CD4-positive, alpha-beta memory T cell (primary cell): ENCODE measurements around the gene DCP2. TPM values are rescaled to one million over a fixed set of nuclear protein-coding genes. Genes with fewer than 3 reads are reported as not detected.

ENCODE experiments used
- CTCF ChIA-PET: fragments of 350-600 bp; sonication (Branson Sonifier 250); formaldehyde crosslinking; loops from one replicate; lab custom pipeline; 2021; ENCODE audit warnings: inconsistent platforms; ENCODE audit not compliant: partially characterized antibody; lab: Charles Lee
- POLR2A ChIA-PET: fragments of 350-600 bp; sonication (Branson Sonifier 250); formaldehyde crosslinking; loops from one replicate; lab custom pipeline; 2021; ENCODE audit not compliant: partially characterized antibody; lab: Charles Lee
- DNase-seq, 5 donors: peaks; one replicate each; pipeline versions ENCODE4 v3.0.0 to v3.0.0-alpha.2; 2020 to 2022; ENCODE audit warnings: mixed read lengths in 1 of 5
- H3K27ac ChIP-seq: one replicate; pipeline ENCODE4 v1.7.0; 2013; ENCODE audit warnings: low read depth, low read length
- H3K27me3 ChIP-seq: 2 replicates; pipeline ENCODE4 v1.7.0; 2013; ENCODE audit warnings: mild to moderate bottlenecking, low read length, moderate library complexity; ENCODE audit not compliant: insufficient read depth
- H3K36me3 ChIP-seq: 2 replicates; pipeline ENCODE4 v1.7.0; 2013; ENCODE audit warnings: mild to moderate bottlenecking, low read length, moderate library complexity; ENCODE audit not compliant: insufficient read depth
- H3K4me1 ChIP-seq: 2 replicates; pipeline ENCODE4 v1.7.0; 2013; ENCODE audit warnings: mild to moderate bottlenecking, low read length, moderate library complexity; ENCODE audit not compliant: insufficient read depth
- H3K4me3 ChIP-seq, 2 donors: one replicate each; pipeline ENCODE4 v1.7.0; 2013; ENCODE audit warnings: low read length in 2 of 2, mild to moderate bottlenecking in 1 of 2
- H3K9me3 ChIP-seq, 2 donors: one replicate each; pipeline ENCODE4 v1.7.0; 2013; ENCODE audit warnings: low read length in 2 of 2, control low read depth in 1 of 2; ENCODE audit not compliant: control insufficient read depth in 1 of 2
- H3K27ac Mint-ChIP-seq, 7 donors: one replicate each; pipeline ENCODE4 v1.8.0; 2020 to 2021; ENCODE audit warnings: mixed read lengths in 7 of 7, mild to moderate bottlenecking in 6 of 7, inconsistent platforms in 3 of 7, moderate library complexity in 3 of 7
- H3K27me3 Mint-ChIP-seq, 2 donors: one replicate each; pipeline ENCODE4 v1.8.0; 2020 to 2021; ENCODE audit warnings: mixed read lengths in 2 of 2
- H3K36me3 Mint-ChIP-seq, 2 donors: one replicate each; pipeline ENCODE4 v1.8.0; 2020 to 2021; ENCODE audit warnings: mixed read lengths in 2 of 2, inconsistent platforms in 1 of 2, mild to moderate bottlenecking in 1 of 2
- H3K4me1 Mint-ChIP-seq, 4 donors: one replicate each; pipeline ENCODE4 v1.8.0; 2020 to 2021; ENCODE audit warnings: mixed read lengths in 4 of 4, mild to moderate bottlenecking in 1 of 4
- H3K4me3 Mint-ChIP-seq, 8 donors: one replicate each; pipeline ENCODE4 v1.8.0; 2020 to 2021; ENCODE audit warnings: mixed read lengths in 8 of 8, mild to moderate bottlenecking in 7 of 8, moderate library complexity in 6 of 8, inconsistent platforms in 3 of 8
- H3K9me3 Mint-ChIP-seq, 8 donors: one replicate each; pipeline ENCODE4 v1.8.0; 2020 to 2021; ENCODE audit warnings: mixed read lengths in 8 of 8, mild to moderate bottlenecking in 5 of 8, inconsistent platforms in 3 of 8, moderate library complexity in 1 of 8
- intact Hi-C: fragments of 100-400 bp; cut with micrococcal nuclease; formaldehyde crosslinking; loops from one replicate; pipeline ENCODE4 v1.15.1; 2023
- polyA plus RNA-seq, 2 donors: library from polyadenylated mRNA; unstranded; fragments of 300-500 nt; fragmentation: Illumina TruSeq; gene quantifications; one replicate each; pipeline ENCODE4 v1.2.3, GENCODE V29; 2021
- total RNA-seq, 2 experiments: library from RNA; stranded (reverse); gene quantifications; one replicate each; pipeline ENCODE4 v1.2.3, GENCODE V29; 2021

DCP2 gene
- total and polyA plus RNA-seq, 4 experiments from 2014 or later, result 54.0 to 123 (median 95.7) TPM

- H3K9me3 ChIP-seq, result no peaks in the 10 kb centered on the region
- H3K4me1 ChIP-seq, result peaks cover 46% of the 10 kb centered on the region
- no peak overlapping the region for H3K27ac Mint-ChIP-seq
- H3K9me3 Mint-ChIP-seq, result no peaks in the 10 kb centered on the region
- intact Hi-C loops, result no loop called here
- ChIA-PET CTCF (interaction anchor here (1.1 to 4.9 kb wide), 2 partner anchors 10 kb away, joined by 4 to 51 read pairs; partner anchors contain the start of gene DCP2), POLR2A (interaction anchor here (0.6 to 1.9 kb wide), 3 partner anchors 10 to 278 kb away, joined by 3 to 13 read pairs (median 9); partner anchors contain the start of gene DCP2)
- H3K36me3 Mint-ChIP-seq, result peaks cover 38 to 53% of the 10 kb centered on the region in 2 donors
- H3K27me3 ChIP-seq, result no peaks in the 10 kb centered on the region
- H3K36me3 ChIP-seq, result peaks cover 3% of the 10 kb centered on the region
- H3K27me3 Mint-ChIP-seq, result no peaks in the 10 kb centered on the region
- no peak overlapping the region for H3K27ac ChIP-seq
- no peak overlapping the region for H3K4me3 Mint-ChIP-seq
- H3K4me1 Mint-ChIP-seq, result peaks cover 52 to 75% (median 63%) of the 10 kb centered on the region in 4 donors
- no peak overlapping the region for H3K4me3 ChIP-seq
- DNase-seq, result no peak
Observed at GRCh38 chr5:112986224-112986623, 9.6 kb downstream of the DCP2 start.

- Histone ChIP-seq H3K9me3 (no peaks in the 10 kb centered on the region), H3K4me3 (no peak overlapping the region), H3K36me3 (peaks cover 3% of the 10 kb centered on the region), H3K27ac (no peak overlapping the region), H3K4me1 (peaks cover 11% of the 10 kb centered on the region), H3K27me3 (no peaks in the 10 kb centered on the region)
- Mint-ChIP-seq H3K27me3 (no peaks in the 10 kb centered on the region), H3K4me1 (peaks cover 20 to 41% (median 25%) of the 10 kb centered on the region in 4 donors), H3K27ac (peak overlapping the region in 5 of 7 donors; percentile 1 to 52 (median 17)), H3K9me3 (no peaks in the 10 kb centered on the region), H3K4me3 (peak overlapping the region in 2 of 8 donors; percentile 19 to 57), H3K36me3 (peaks cover 28 to 57% of the 10 kb centered on the region in 2 donors)
- CTCF ChIA-PET, result interaction anchor here (0.6 to 8.1 kb wide), 81 partner anchors 10 to 1833 kb away, joined by 3 to 245 read pairs (median 4); partner anchors contain the start of genes DCP2, REEP5 and YTHDC2
- DNase-seq, result peak; percentile 65 to 76 (median 71)
- POLR2A ChIA-PET, result interaction anchor here (1.0 to 2.0 kb wide), 18 partner anchors 11 to 338 kb away, joined by 3 to 10 read pairs (median 4); partner anchors contain the start of genes DCP2 and SRP19
- intact Hi-C loops, result loop anchor here (1.0 to 5.0 kb wide), 8 partner anchors 21 to 610 kb away; no protein-coding TSS in a partner anchor
Observed at GRCh38 chr5:112995764-112996618, 19.4 kb downstream of the DCP2 start.

GRCh38 chr5:112996830-112997374 is 20.3 kb downstream of the DCP2 start:
- Mint-ChIP-seq H3K4me3 (peak overlapping the region in 1 of 8 donors; percentile 11), H3K4me1 (peaks cover 16 to 36% (median 20%) of the 10 kb centered on the region in 4 donors), H3K36me3 (peaks cover 31 to 63% of the 10 kb centered on the region in 2 donors), H3K27ac (no peak overlapping the region), H3K9me3 (no peaks in the 10 kb centered on the region), H3K27me3 (no peaks in the 10 kb centered on the region)
- no peak for DNase-seq
- peaks cover 11% of the 10 kb centered on the region for H3K4me1 ChIP-seq
- no peaks in the 10 kb centered on the region for H3K27me3 ChIP-seq
- intact Hi-C loops, result loop anchor here (1.0 to 5.0 kb wide), 8 partner anchors 20 to 609 kb away; no protein-coding TSS in a partner anchor
- H3K9me3 ChIP-seq, result no peaks in the 10 kb centered on the region
- CTCF ChIA-PET, result interaction anchor here (0.6 to 8.1 kb wide), 67 partner anchors 10 to 615 kb away, joined by 3 to 245 read pairs (median 5); partner anchors contain the start of genes DCP2, REEP5 and YTHDC2
- POLR2A ChIA-PET, result interaction anchor here (1.1 to 1.9 kb wide), 9 partner anchors 12 to 337 kb away, joined by 3 to 10 read pairs (median 5); partner anchors contain the start of gene DCP2
- H3K4me3 ChIP-seq, result no peak overlapping the region
- H3K27ac ChIP-seq, result no peak overlapping the region
- peaks cover 3% of the 10 kb centered on the region for H3K36me3 ChIP-seq

- H3K4me1 Mint-ChIP-seq, result peaks cover 14 to 30% (median 17%) of the 10 kb centered on the region in 4 donors
- no peaks in the 10 kb centered on the region for H3K9me3 Mint-ChIP-seq
- H3K27me3 Mint-ChIP-seq, result no peaks in the 10 kb centered on the region
- POLR2A ChIA-PET, result interaction anchor here (1.0 to 2.1 kb wide), 3 partner anchors 22 to 414 kb away, joined by 3 to 5 read pairs (median 3); partner anchors contain the start of gene DCP2
- no peak overlapping the region for H3K4me3 ChIP-seq
- H3K27ac Mint-ChIP-seq, result peak overlapping the region in 1 of 7 donors; percentile 76
- intact Hi-C loops, result loop anchor here (5.0 kb wide), 1 partner anchor 34 kb away; no protein-coding TSS in a partner anchor
- CTCF ChIA-PET, result interaction anchor here (1.2 to 8.1 kb wide), 7 partner anchors 21 to 608 kb away, joined by 3 to 245 read pairs (median 18); partner anchors contain the start of gene DCP2
- H3K36me3 Mint-ChIP-seq, result peaks cover 36 to 64% of the 10 kb centered on the region in 2 donors
- no peak for DNase-seq
- H3K27me3 ChIP-seq, result no peaks in the 10 kb centered on the region
- H3K27ac ChIP-seq, result no peak overlapping the region
- H3K9me3 ChIP-seq, result no peaks in the 10 kb centered on the region
- no peak overlapping the region for H3K4me3 Mint-ChIP-seq
- H3K36me3 ChIP-seq, result peaks cover 8% of the 10 kb centered on the region
- H3K4me1 ChIP-seq, result peaks cover 11% of the 10 kb centered on the region
Observed at GRCh38 chr5:112998296-112998695, 21.7 kb downstream of the DCP2 start.

- Histone ChIP-seq H3K27me3 (no peaks in the 10 kb centered on the region), H3K4me3 (no peak overlapping the region), H3K27ac (no peak overlapping the region), H3K36me3 (peaks cover 23% of the 10 kb centered on the region), H3K9me3 (no peaks in the 10 kb centered on the region), H3K4me1 (peaks cover 11% of the 10 kb centered on the region)
- Mint-ChIP-seq H3K9me3 (no peaks in the 10 kb centered on the region), H3K36me3 (peaks cover 40 to 66% of the 10 kb centered on the region in 2 donors), H3K4me1 (peaks cover 11 to 25% (median 18%) of the 10 kb centered on the region in 4 donors), H3K4me3 (no peak overlapping the region), H3K27ac (peak overlapping the region in 3 of 7 donors; percentile 7 to 72 (median 55)), H3K27me3 (no peaks in the 10 kb centered on the region)
- DNase-seq, result no peak
- POLR2A ChIA-PET, result no interaction called here
- intact Hi-C loops, result no loop called here
- CTCF ChIA-PET, result interaction anchor here (1.1 kb wide), 1 partner anchor 73 kb away, joined by 4 read pairs; no protein-coding TSS in a partner anchor
Observed at GRCh38 chr5:113000466-113000865, 23.9 kb downstream of the DCP2 start.

GRCh38 chr5:113002423-113002822 is 25.8 kb downstream of the DCP2 start:
- no peaks in the 10 kb centered on the region for H3K9me3 Mint-ChIP-seq
- Histone ChIP-seq H3K4me3 (no peak overlapping the region), H3K27me3 (no peaks in the 10 kb centered on the region), H3K9me3 (no peaks in the 10 kb centered on the region), H3K27ac (no peak overlapping the region), H3K4me1 (no peaks in the 10 kb centered on the region), H3K36me3 (peaks cover 28% of the 10 kb centered on the region)
- ChIA-PET POLR2A (interaction anchor here (1.5 kb wide), 1 partner anchor 26 kb away, joined by 3 read pairs; the partner anchor contains the start of gene DCP2), CTCF (interaction anchor here (1.2 to 1.6 kb wide), 2 partner anchors 81 to 328 kb away, joined by 3 to 4 read pairs; partner anchors contain the start of gene REEP5)
- H3K27ac Mint-ChIP-seq, result peak overlapping the region in 1 of 7 donors; percentile 19
- H3K4me3 Mint-ChIP-seq, result no peak overlapping the region
- no peaks in the 10 kb centered on the region for H3K27me3 Mint-ChIP-seq
- intact Hi-C loops, result no loop called here
- H3K4me1 Mint-ChIP-seq, result peaks cover 11 to 16% (median 13%) of the 10 kb centered on the region in 4 donors
- DNase-seq, result no peak
- H3K36me3 Mint-ChIP-seq, result peaks cover 44 to 64% of the 10 kb centered on the region in 2 donors
